Measurements from ENCODE around the gene SV2B. TPM values are rescaled to one million over a fixed set of nuclear protein-coding genes. Genes with fewer than 3 reads are reported as not detected.
A peak's percentile ranks its signal among the peaks of the same experiment; 100 is the strongest.

The SV2B gene
- polyA plus RNA-seq, 2 of the 4 experiments (the other 2 are of a cell fraction): 0.05 TPM; not detected in 1

- TF ChIP-seq ZSCAN20 (CRISPR knock-in tag; IDR thresholded peaks at IDR 0.05): no peak
- no peak for TF ChIP-seq KDM1A (IDR thresholded peaks at IDR 0.05; ENCODE audit: low read depth)
- TF ChIP-seq NFE2L2 (conservative IDR thresholded peaks at IDR 0.05; ENCODE audit: low read length): no peak
- TF ChIP-seq RCOR1 (IDR thresholded peaks at IDR 0.05; ENCODE audit: low read depth, low read length): no peak
- TF ChIP-seq HES2 (IDR thresholded peaks at IDR 0.05): no peak
- TF ChIP-seq MAFK (IDR thresholded peaks at IDR 0.05; ENCODE audit: partially characterized antibody): no peak
- no peak for TF ChIP-seq ZFP36 (IDR thresholded peaks at IDR 0.05; ENCODE audit: borderline replicate concordance, partially characterized antibody)
- TF ChIP-seq USF2 (IDR thresholded peaks at IDR 0.05): no peak
- no peak for TF ChIP-seq ZC3H11A (IDR thresholded peaks at IDR 0.05)
- no peak for TF ChIP-seq MAX (IDR thresholded peaks at IDR 0.05)
- no peak overlapping the region for H3K4me2 ChIP-seq
- POLR2A ChIA-PET: no interaction called here
- H3K4me3 ChIP-seq: no peak overlapping the region
- no peak overlapping the region for H3K27ac ChIP-seq
- FAIRE-seq: no peak
- no peaks in the 10 kb centered on the region for H3K9me3 ChIP-seq
- DNase-seq (ENCODE audit: low read depth in 1 of 2, low spot score in 1 of 2): no peak
- no peak for ATAC-seq
- no peaks in the 10 kb centered on the region for H3K4me1 ChIP-seq
- WGBS (ENCODE audit: missing lambda C conversion rate): 54% methylated on average over 4 of the region's 4 CpGs
- CTCF ChIA-PET: interaction anchor here (1.0 to 1.7 kb wide), 4 partner anchors 8 to 31 kb away, joined by 3 to 5 read pairs (median 4); no protein-coding TSS in a partner anchor
Observed at GRCh38 chr15:91150502-91151160, 50.6 kb downstream of the SV2B start.

DNA sequence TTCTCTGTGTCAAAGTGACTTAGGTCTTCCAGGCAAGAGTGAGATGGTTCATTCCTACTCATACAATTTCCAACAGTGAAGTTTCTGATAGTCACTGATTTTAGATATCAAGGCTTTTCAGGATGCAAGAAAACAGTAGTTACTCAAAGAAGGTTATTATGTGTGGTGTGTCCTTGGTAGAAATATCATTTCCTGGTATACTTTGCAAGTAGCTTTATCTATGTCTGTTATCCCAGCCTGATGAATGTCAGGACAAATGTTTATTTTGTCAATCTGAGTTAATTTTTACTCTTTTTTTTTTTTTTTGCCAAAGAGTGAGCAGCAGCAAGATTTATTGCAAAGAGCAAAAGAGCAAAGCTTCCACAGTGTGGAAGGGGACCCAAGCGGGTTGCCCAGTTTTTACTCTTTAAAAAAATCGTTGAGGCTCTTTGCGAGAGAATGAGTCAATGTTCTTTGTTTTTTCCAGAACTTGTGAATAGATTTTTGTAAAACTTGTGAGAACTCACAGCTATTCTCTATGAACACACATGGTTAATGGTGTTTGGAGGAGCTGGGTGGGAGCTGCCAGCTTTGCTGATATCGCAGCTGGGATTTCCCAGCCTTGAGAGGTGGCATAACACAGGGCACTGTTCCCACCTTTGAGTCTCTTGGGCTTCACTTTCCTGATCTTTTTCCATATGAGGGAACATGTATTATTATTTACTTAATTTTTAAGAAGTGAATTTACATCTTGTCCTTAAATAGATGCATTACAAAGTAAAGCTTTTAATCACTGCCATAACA lies 51.9 kb downstream of the SV2B start:
- ChIA-PET CTCF (interaction anchor here (0.7 to 1.7 kb wide), 4 partner anchors 20 to 159 kb away, joined by 3 to 5 read pairs (median 4); no protein-coding TSS in a partner anchor), POLR2A (no interaction called here)
- DNase-seq (ENCODE audit: low read depth in 1 of 2, low spot score in 1 of 2) (no peak), ATAC-seq (no peak), FAIRE-seq (peak; percentile 28)
- Histone ChIP-seq H3K4me3 (no peak overlapping the region), H3K9me3 (no peaks in the 10 kb centered on the region), H3K27ac (no peak overlapping the region), H3K4me2 (no peak overlapping the region), H3K4me1 (no peaks in the 10 kb centered on the region)
- 19% methylated on average over 4 of the region's 4 CpGs for WGBS (ENCODE audit: missing lambda C conversion rate)
- TF ChIP-seq ZNF302 (CRISPR knock-in tag; IDR thresholded peaks at IDR 0.05) (no peak), USF2 (IDR thresholded peaks at IDR 0.05) (no peak), E2F6 (IDR thresholded peaks at IDR 0.05; ENCODE audit: borderline replicate concordance, low read depth) (no peak), NPAS2 (CRISPR knock-in tag; IDR thresholded peaks at IDR 0.05; ENCODE audit: borderline replicate concordance) (no peak), BCL3 (IDR thresholded peaks at IDR 0.05) (no peak), TP53 (CRISPR knock-in tag; IDR thresholded peaks at IDR 0.05) (no peak), HMGXB4 (CRISPR knock-in tag; IDR thresholded peaks at IDR 0.05; ENCODE audit: borderline replicate concordance) (no peak), EHMT2 (IDR thresholded peaks at IDR 0.05; ENCODE audit: low read depth) (no peak), FOSL2 (IDR thresholded peaks at IDR 0.05) (no peak), FOSL2 (CRISPR knock-in tag; IDR thresholded peaks at IDR 0.05) (no peak), MAFK (IDR thresholded peaks at IDR 0.05; ENCODE audit: partially characterized antibody) (no peak)
